Adrenal gland (tissue), 12 donors: ENCODE results near the gene MAT1A. TPM values are rescaled to one million over a fixed set of nuclear protein-coding genes. Genes with fewer than 3 reads are reported as not detected.
A peak's percentile ranks its signal among the peaks of the same experiment; 100 is the strongest.

Experiments used
- DNase-seq, 7 donors: peaks; one replicate each; pipeline ENCODE4 v3.0.0-alpha.2; 2019 to 2020
- H3K27ac ChIP-seq, 5 donors: fragments of 200-600 bp; sonication (generic) in 4 of 5; 1 replicate in 3 of 5; 2 replicates in 2 of 5; pipeline versions ENCODE4 v1.5.1 to v1.8.0; 2016 to 2020; ENCODE audit warnings: mild to moderate bottlenecking in 1 of 5
- H3K27me3 ChIP-seq: fragments of 200-600 bp; 2 replicates; pipeline ENCODE4 v1.8.0; 2021
- H3K36me3 ChIP-seq, 2 donors: fragments of 200-600 bp; replicated peaks in 1 of 2; 1 replicate in 1 of 2; 2 replicates in 1 of 2; pipeline versions ENCODE4 v1.5.1 to v1.8.0; 2018 to 2022
- H3K4me1 ChIP-seq, 2 donors: fragments of 200-600 bp; replicated peaks in 1 of 2; 1 replicate in 1 of 2; 2 replicates in 1 of 2; pipeline versions ENCODE4 v1.5.1 to v1.8.0; 2018 to 2021
- H3K4me3 ChIP-seq, 4 donors: fragments of 200-600 bp; sonication (generic) in 3 of 4; one replicate each; pipeline ENCODE4 v1.5.1; 2016 to 2018
- H3K9me3 ChIP-seq, 3 donors: fragments of 200-600 bp; sonication (generic) in 1 of 3; replicated peaks in 1 of 3; 1 replicate in 2 of 3; 2 replicates in 1 of 3; pipeline versions ENCODE4 v1.5.1 to v1.8.0; 2016 to 2021
- CTCF ChIP-seq, 6 experiments: fragments of 450-650 bp in 4 of 6; fragments of 200-600 bp in 2 of 6; sonication (generic) in 1 of 6; IDR thresholded peaks; 1 replicate in 5 of 6; 2 replicates in 1 of 6; pipeline versions ENCODE4 v1.5.1 to v1.8.0; 2016 to 2021; ENCODE audit warnings: antibody characterized with exemption in 6 of 6, mild to moderate bottlenecking in 2 of 6, moderate library complexity in 1 of 6
- POLR2A ChIP-seq, 2 donors: fragments of 450-650 bp; IDR thresholded peaks; one replicate each; pipeline ENCODE4 v1.6.1; 2017; ENCODE audit warnings: antibody characterized with exemption in 2 of 2, mild to moderate bottlenecking in 2 of 2, moderate library complexity in 1 of 2
- WGBS, 4 donors: extraction: QIAGEN DNeasy Blood & Tissue Kit in 2 of 4; methylation state at CpG; one replicate each; pipeline versions ENCODE4 v1.1.5 to v1.1.7; 2013 to 2017; 5-methylcytosine and 5-hydroxymethylcytosine counted together
- intact Hi-C, 2 donors: fragments of 100-400 bp; cut with DNase I; formaldehyde crosslinking; loops; one replicate each; pipeline versions ENCODE4 v1.14.1 to v1.15.0; 2022 to 2023
- polyA plus RNA-seq, 3 donors: library from polyadenylated mRNA; stranded (reverse); fragments of 200-250 nt in 2 of 3; fragments of 350-450 nt in 1 of 3; fragmentation: Illumina TruSeq in 1 of 3; extraction: RNeasy Lipid Tissue Mini Kit (QIAGEN cat#74804) in 1 of 3; gene quantifications; one replicate each; pipeline ENCODE4 v1.2.3, GENCODE V29; 2013 to 2014
- total RNA-seq, 9 donors: library from RNA; depleted of rRNA in 4 of 9; stranded (reverse); fragments of >200 nt in 4 of 9; fragments of 120-200 nt in 1 of 9; fragmentation: NEBNext Ultra II Directional in 1 of 9; extraction: Animal tissue kit (Norgen Biotek cat#: 25700) in 1 of 9; gene quantifications; one replicate each; pipeline versions ENCODE4 v1.1.0 to v1.2.4, GENCODE V29; 2013 to 2023
- donor health status: healthy with polysubstance abuse.
- donor health status: Bipolar disorder and iron deficiency.
- donor health status: DM: yes; HTN: yes; CAD: no.
- donor health status: DM: no; HTN: no; CAD: no.
- donor health status: DM: no; HTN: no; CAD: no.
- donor health status: DM: yes; HTN: yes; CAD: no.

Gene MAT1A
- total and polyA plus RNA-seq, 12 donors = 0.16 to 15.1 (median 0.57) TPM; not detected in 1

GRCh38 chr10:80274396-80275134, 14.9 kb downstream of the MAT1A start:
- 88 to 94% (median 92%) methylated on average over 15 to 18 of the region's 18 CpGs for WGBS, 4 donors
- H3K4me1 ChIP-seq = no peaks in the 10 kb centered on the region
- H3K4me3 ChIP-seq = no peak overlapping the region
- no peaks in the 10 kb centered on the region for H3K36me3 ChIP-seq
- intact Hi-C loops = no loop called here
- no peak overlapping the region for H3K27ac ChIP-seq
- H3K27me3 ChIP-seq = no peaks in the 10 kb centered on the region
- DNase-seq = no peak
- no peak for TF ChIP-seq POLR2A (IDR thresholded peaks at IDR 0.05)
- TF ChIP-seq CTCF (IDR thresholded peaks at IDR 0.05) = no peak
- H3K9me3 ChIP-seq = no peaks in the 10 kb centered on the region

GRCh38 chr10:80273523-80274170, 15.8 kb downstream of the MAT1A start:
- Histone ChIP-seq H3K27ac (no peak overlapping the region), H3K9me3 (no peaks in the 10 kb centered on the region), H3K4me1 (no peaks in the 10 kb centered on the region), H3K27me3 (no peaks in the 10 kb centered on the region), H3K36me3 (no peaks in the 10 kb centered on the region), H3K4me3 (no peak overlapping the region)
- TF ChIP-seq POLR2A (IDR thresholded peaks at IDR 0.05) = no peak
- intact Hi-C loops = no loop called here
- 82 to 92% (median 88%) methylated on average over 14 of the region's 14 CpGs for WGBS, 4 donors
- DNase-seq = no peak

GRCh38 chr10:80272793-80273522, 16.5 kb downstream of the MAT1A start:
- TF ChIP-seq CTCF (IDR thresholded peaks at IDR 0.05) (no peak), POLR2A (IDR thresholded peaks at IDR 0.05) (no peak)
- intact Hi-C loops = no loop called here
- H3K27ac ChIP-seq = no peak overlapping the region
- no peaks in the 10 kb centered on the region for H3K4me1 ChIP-seq
- no peaks in the 10 kb centered on the region for H3K27me3 ChIP-seq
- no peaks in the 10 kb centered on the region for H3K36me3 ChIP-seq
- H3K4me3 ChIP-seq = no peak overlapping the region
- H3K9me3 ChIP-seq = no peaks in the 10 kb centered on the region
- peak in 4 of 7 donors; percentile 24 to 56 (median 34) for DNase-seq
- WGBS, 4 donors = 66 to 88% (median 75%) methylated on average over 5 to 7 of the region's 7 CpGs

- WGBS, 4 donors = 83 to 88% (median 83%) methylated on average over 5 of the region's 5 CpGs
- no peaks in the 10 kb centered on the region for H3K9me3 ChIP-seq
- intact Hi-C loops = no loop called here
Measured at GRCh38 chr10:80271416-80271815, 18.0 kb downstream of the MAT1A start.

More at GRCh38 chr10:80271416-80271815, 18.0 kb downstream of the MAT1A start:
- TF ChIP-seq POLR2A (IDR thresholded peaks at IDR 0.05) (no peak), CTCF (IDR thresholded peaks at IDR 0.05) (no peak)
- no peak overlapping the region for H3K27ac ChIP-seq
- no peaks in the 10 kb centered on the region for H3K36me3 ChIP-seq
- H3K27me3 ChIP-seq = no peaks in the 10 kb centered on the region
- no peak overlapping the region for H3K4me3 ChIP-seq
- no peak for DNase-seq
- H3K4me1 ChIP-seq = no peaks in the 10 kb centered on the region
